NT2/D1 (cell line): ENCODE results near the gene VAPB.

Experiments used
- SUZ12 ChIP-seq: IDR thresholded peaks from 2 replicates; pipeline ENCODE4 v1.6.1; 2011; ENCODE audit not compliant: insufficient read length, insufficient read depth; ENCODE audit errors: extremely low read depth
- ZNF274 ChIP-seq: IDR thresholded peaks from 2 replicates; pipeline ENCODE4 v1.6.1; 2011; ENCODE audit warnings: mild to moderate bottlenecking, low read depth, low read length

- no peak for TF ChIP-seq SUZ12
- TF ChIP-seq ZNF274: no peak
Observed at GRCh38 chr20:58398254-58398653, 9.2 kb downstream of the VAPB start.
